Duodenal mucosa (tissue), 2 donors: Measurements from ENCODE around the gene TMEM200C.
A peak's percentile ranks its signal among the peaks of the same experiment; 100 is the strongest.

ENCODE experiments used
- H3K27ac ChIP-seq: one replicate; pipeline ENCODE4 v1.7.0; 2013; ENCODE audit warnings: low read depth, low read length
- H3K27me3 ChIP-seq, 2 donors: one replicate each; pipeline ENCODE4 v1.7.0; 2013; ENCODE audit warnings: low read length in 2 of 2, control low read depth in 1 of 2; ENCODE audit not compliant: insufficient read depth in 2 of 2, control insufficient read depth in 1 of 2
- H3K36me3 ChIP-seq, 2 donors: one replicate each; pipeline ENCODE4 v1.7.0; 2013; ENCODE audit warnings: low read length in 2 of 2, control low read depth in 1 of 2; ENCODE audit not compliant: insufficient read depth in 2 of 2, control insufficient read depth in 1 of 2
- H3K4me1 ChIP-seq, 2 donors: one replicate each; pipeline ENCODE4 v1.7.0; 2013; ENCODE audit warnings: low read length in 2 of 2, control low read depth in 1 of 2; ENCODE audit not compliant: insufficient read depth in 2 of 2, control insufficient read depth in 1 of 2
- H3K4me3 ChIP-seq, 2 donors: one replicate each; pipeline ENCODE4 v1.7.0; 2013; ENCODE audit warnings: low read length in 2 of 2, low read depth in 1 of 2
- H3K9ac ChIP-seq, 2 donors: one replicate each; pipeline ENCODE4 v1.7.0; 2013; ENCODE audit warnings: low read length in 2 of 2, low read depth in 1 of 2
- H3K9me3 ChIP-seq, 2 donors: one replicate each; pipeline ENCODE4 v1.7.0; 2013; ENCODE audit warnings: low read length in 2 of 2, control low read depth in 1 of 2; ENCODE audit not compliant: control insufficient read depth in 1 of 2

TMEM200C gene

GRCh38 chr18:5914951-5915350, 19.6 kb upstream of the TMEM200C start:
- Histone ChIP-seq H3K9me3 (no peaks in the 10 kb centered on the region), H3K27me3 (peaks cover 2 to 4% of the 10 kb centered on the region in 2 donors), H3K4me3 (no peak overlapping the region), H3K36me3 (no peaks in the 10 kb centered on the region), H3K27ac (no peak overlapping the region), H3K4me1 (no peaks in the 10 kb centered on the region), H3K9ac (no peak overlapping the region)

DNA sequence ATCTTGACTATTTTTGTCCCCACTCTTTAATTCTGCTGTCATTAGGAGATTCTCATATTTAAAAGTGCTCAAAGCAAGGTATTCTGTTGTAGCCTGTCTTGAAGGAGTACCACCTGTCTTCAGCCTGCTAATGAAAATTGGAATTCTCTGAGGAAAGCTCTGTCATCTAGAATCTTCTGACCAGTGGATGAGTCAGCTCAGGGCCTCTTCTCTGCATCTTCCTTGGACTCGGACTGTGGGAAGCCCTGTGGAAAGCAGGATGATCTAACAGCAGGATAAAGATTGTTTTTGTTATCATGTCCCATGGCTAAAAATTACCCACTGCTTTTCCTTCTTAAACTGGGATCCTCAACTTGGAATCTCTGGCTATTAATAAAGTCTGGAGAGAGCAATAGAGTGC, 18.7 kb upstream of the TMEM200C start:
- Histone ChIP-seq H3K9me3 (no peaks in the 10 kb centered on the region), H3K9ac (no peak overlapping the region), H3K36me3 (no peaks in the 10 kb centered on the region), H3K4me3 (no peak overlapping the region), H3K4me1 (no peaks in the 10 kb centered on the region), H3K27me3 (peaks cover 2 to 4% of the 10 kb centered on the region in 2 donors), H3K27ac (no peak overlapping the region)

DNA sequence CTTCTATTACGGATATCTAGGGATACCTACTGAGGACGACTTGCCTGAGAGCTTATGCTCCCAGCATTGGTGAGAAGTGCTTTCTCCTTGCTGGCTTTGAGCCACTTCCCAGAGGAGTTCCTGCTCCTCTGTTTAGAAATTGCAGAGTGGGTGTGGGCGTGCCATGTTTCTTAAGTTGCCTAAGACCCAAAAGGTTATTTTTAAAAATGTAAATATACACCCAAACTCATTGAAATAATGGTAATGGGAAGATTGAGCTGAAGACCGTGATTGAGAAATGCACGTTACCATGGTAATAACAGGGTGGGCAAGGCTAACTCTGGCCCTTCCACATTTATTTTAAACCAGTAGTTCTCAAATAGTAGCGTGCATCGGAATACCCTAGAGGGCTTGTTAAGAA, 17.2 kb upstream of the TMEM200C start:
- Histone ChIP-seq H3K27me3 (peaks cover 2 to 4% of the 10 kb centered on the region in 2 donors), H3K36me3 (no peaks in the 10 kb centered on the region), H3K9me3 (no peaks in the 10 kb centered on the region), H3K4me1 (no peaks in the 10 kb centered on the region), H3K27ac (no peak overlapping the region), H3K4me3 (no peak overlapping the region), H3K9ac (no peak overlapping the region)

GRCh38 chr18:5909125-5909524, 13.8 kb upstream of the TMEM200C start:
- Histone ChIP-seq H3K4me3 (no peak overlapping the region), H3K9ac (no peak overlapping the region), H3K9me3 (no peaks in the 10 kb centered on the region), H3K36me3 (no peaks in the 10 kb centered on the region), H3K27ac (no peak overlapping the region), H3K4me1 (no peaks in the 10 kb centered on the region), H3K27me3 (no peaks in the 10 kb centered on the region)

DNA sequence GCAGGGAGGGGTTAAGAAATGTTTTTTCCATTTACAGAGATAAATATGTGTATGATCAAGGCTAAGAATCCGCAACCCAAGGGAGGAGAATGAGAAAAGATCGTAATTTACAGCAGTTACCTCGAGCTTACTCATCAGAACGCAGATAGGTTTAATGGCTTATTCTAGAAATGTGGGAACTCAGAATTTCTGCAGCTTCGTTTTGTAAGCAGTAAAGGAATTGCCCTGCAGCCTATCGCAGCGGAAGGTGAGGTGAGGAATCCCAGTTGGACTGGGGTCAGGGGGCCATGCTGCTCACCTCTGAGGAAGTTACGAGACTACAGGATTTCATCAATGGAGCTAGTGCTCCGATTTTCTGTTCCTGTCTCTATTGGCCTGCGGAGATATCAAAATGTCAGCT, 8.1 kb upstream of the TMEM200C start:
- peaks cover 10 to 16% of the 10 kb centered on the region in 2 donors for H3K27me3 ChIP-seq
- no peaks in the 10 kb centered on the region for H3K9me3 ChIP-seq
- no peak overlapping the region for H3K27ac ChIP-seq
- no peak overlapping the region for H3K9ac ChIP-seq
- no peaks in the 10 kb centered on the region for H3K36me3 ChIP-seq
- H3K4me3 ChIP-seq = no peak overlapping the region
- no peaks in the 10 kb centered on the region for H3K4me1 ChIP-seq

- no peaks in the 10 kb centered on the region for H3K9me3 ChIP-seq
- H3K27ac ChIP-seq = no peak overlapping the region
- H3K9ac ChIP-seq = no peak overlapping the region
- H3K4me3 ChIP-seq = no peak overlapping the region
- no peaks in the 10 kb centered on the region for H3K4me1 ChIP-seq
- H3K27me3 ChIP-seq = peaks cover 33 to 41% of the 10 kb centered on the region in 2 donors
- H3K36me3 ChIP-seq = no peaks in the 10 kb centered on the region
These were observed 4.9 kb upstream of the TMEM200C start for GRCh38 chr18:5900262-5900661.

DNA sequence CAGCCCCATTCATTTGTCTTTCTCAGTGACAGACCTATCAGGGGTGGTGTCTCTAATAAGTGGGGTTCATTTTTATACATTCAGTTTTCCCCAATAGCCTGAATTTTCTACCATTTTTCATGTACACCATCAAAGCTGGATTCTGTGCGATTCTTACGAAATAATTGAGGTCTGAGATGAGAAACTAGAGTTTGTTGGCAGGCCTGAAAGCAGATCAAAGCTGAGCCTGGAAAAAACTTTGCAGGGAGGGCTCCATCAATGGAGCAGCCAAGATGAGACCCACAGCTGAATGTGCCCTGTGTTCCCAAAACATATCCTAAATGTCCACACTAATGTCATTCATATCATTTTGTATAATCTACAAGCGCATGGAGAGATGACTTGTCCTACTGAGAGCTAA, 4.5 kb upstream of the TMEM200C start:
- no peaks in the 10 kb centered on the region for H3K4me1 ChIP-seq
- no peaks in the 10 kb centered on the region for H3K9me3 ChIP-seq
- no peak overlapping the region for H3K27ac ChIP-seq
- peaks cover 37 to 42% of the 10 kb centered on the region in 2 donors for H3K27me3 ChIP-seq
- H3K9ac ChIP-seq = no peak overlapping the region
- no peak overlapping the region for H3K4me3 ChIP-seq
- H3K36me3 ChIP-seq = no peaks in the 10 kb centered on the region

- Histone ChIP-seq H3K9me3 (no peaks in the 10 kb centered on the region), H3K27me3 (peaks cover 69 to 70% of the 10 kb centered on the region in 2 donors), H3K36me3 (no peaks in the 10 kb centered on the region), H3K27ac (no peak overlapping the region), H3K4me3 (peak overlapping the region; percentile 11 to 55), H3K4me1 (no peaks in the 10 kb centered on the region), H3K9ac (no peak overlapping the region)
These were observed 786 bp upstream of the TMEM200C start for GRCh38 chr18:5895876-5896740.

- Histone ChIP-seq H3K9me3 (no peaks in the 10 kb centered on the region), H3K4me1 (peaks cover 0 to 4% of the 10 kb centered on the region in 2 donors), H3K4me3 (peak overlapping the region in 1 of 2 donors; percentile 3), H3K9ac (no peak overlapping the region), H3K27me3 (peaks cover 69 to 75% of the 10 kb centered on the region in 2 donors), H3K36me3 (no peaks in the 10 kb centered on the region), H3K27ac (no peak overlapping the region)
These were observed 567 bp downstream of the TMEM200C start for GRCh38 chr18:5894611-5895298.

- Histone ChIP-seq H3K9ac (no peak overlapping the region), H3K4me3 (peak overlapping the region in 1 of 2 donors; percentile 3), H3K4me1 (peaks cover 0 to 4% of the 10 kb centered on the region in 2 donors), H3K36me3 (no peaks in the 10 kb centered on the region), H3K27me3 (peaks cover 73 to 81% of the 10 kb centered on the region in 2 donors), H3K9me3 (no peaks in the 10 kb centered on the region), H3K27ac (no peak overlapping the region)
These were observed 1.2 kb downstream of the TMEM200C start for GRCh38 chr18:5893956-5894610.
